ENCODE data around the gene FNTB.
A peak's percentile ranks its signal among the peaks of the same experiment; 100 is the strongest.

The FNTB gene, protein sequence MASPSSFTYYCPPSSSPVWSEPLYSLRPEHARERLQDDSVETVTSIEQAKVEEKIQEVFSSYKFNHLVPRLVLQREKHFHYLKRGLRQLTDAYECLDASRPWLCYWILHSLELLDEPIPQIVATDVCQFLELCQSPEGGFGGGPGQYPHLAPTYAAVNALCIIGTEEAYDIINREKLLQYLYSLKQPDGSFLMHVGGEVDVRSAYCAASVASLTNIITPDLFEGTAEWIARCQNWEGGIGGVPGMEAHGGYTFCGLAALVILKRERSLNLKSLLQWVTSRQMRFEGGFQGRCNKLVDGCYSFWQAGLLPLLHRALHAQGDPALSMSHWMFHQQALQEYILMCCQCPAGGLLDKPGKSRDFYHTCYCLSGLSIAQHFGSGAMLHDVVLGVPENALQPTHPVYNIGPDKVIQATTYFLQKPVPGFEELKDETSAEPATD

DNA sequence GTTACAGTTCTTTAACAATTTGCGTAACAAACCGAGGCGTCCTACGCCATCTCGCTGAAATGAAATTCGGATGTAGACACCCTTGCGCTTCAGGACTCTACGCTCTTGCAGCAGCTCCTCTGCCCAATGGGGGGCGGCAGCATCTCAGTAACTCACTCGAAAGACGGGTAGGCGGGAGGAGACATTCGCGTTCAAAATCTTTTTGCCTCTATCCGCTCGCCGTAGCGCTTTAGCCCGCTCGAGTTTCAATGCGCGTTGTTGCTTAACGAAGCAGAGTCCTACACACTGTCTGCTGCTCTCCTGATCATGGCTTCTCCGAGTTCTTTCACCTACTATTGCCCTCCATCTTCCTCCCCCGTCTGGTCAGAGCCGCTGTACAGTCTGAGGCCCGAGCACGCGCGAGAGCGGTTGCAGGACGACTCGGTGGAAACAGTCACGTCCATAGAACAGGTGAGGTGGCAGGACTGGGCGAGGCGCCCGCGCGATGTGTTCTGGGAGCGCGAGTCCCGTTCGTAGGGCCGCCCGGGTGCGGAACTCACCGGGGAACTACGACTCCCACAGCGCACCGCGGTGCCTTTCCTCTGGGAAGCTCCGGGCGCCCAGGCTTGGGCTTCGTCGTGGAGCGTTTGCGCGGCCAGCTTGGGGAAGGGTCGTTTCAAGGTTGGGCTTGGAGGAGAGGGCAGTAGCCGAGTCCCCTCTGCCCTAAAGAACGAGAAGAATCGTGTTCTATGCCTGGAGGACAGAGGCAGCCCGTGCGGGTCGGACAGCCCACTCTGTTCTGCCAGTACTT, at the start of gene FNTB:
Gene FNTB (plus strand): TSS at position 248 of the 790 bp plus-strand sequence. CDS start 59 bp downstream, at position 307.
- ATAC-seq, result peak; percentile 98 to 99

DNA sequence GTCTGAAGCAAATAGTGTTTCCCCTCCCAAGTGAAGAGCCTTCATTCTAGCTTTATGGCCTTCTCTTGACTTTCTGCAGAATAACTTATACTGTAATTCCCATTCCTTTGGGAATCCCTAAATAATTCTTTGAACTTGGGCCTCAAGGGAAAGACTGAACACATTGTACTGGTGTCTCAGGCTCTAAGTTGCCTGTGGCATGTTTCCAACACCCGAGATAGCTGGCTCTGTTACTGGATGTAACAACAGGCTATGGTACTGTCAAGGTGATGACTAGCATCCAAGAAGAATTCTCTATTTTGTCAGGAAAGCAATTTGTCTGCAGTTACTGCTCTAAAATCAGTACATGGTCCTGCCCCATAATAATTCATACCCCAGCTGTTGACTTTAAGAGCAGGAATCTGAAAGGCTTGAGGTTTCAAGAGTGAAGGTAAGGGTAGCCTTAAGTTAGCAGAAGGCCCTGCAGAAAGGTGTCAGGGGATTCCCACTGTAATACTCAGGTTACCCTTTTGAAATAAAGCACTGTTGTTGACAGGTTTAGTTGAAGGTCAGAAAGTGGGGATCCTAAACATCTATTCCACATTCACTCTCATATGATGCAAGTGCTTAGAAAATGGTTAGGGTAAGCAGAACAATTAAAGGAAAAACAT, 49.4 kb upstream of the FNTB start:
- ATAC-seq, result no peak

DNA sequence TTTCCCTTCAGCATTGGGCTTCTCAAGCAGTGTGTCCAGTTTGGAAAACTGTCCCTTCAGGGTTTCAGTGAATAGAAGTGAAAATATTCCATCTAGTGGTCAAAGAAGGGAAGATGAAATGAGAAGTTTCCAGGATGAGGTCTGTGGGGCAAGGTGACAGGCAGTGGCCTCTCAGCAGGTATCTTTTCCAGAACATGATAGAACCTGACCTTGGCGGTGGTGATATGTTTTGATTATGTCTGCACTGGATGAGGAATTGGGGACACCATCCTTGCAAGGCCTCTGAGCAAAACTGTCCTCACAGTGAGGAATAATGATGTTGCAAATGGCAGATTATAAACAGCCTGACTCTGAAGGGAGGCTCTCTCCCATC, 48.9 kb upstream of the FNTB start:
- no peak for ATAC-seq

DNA sequence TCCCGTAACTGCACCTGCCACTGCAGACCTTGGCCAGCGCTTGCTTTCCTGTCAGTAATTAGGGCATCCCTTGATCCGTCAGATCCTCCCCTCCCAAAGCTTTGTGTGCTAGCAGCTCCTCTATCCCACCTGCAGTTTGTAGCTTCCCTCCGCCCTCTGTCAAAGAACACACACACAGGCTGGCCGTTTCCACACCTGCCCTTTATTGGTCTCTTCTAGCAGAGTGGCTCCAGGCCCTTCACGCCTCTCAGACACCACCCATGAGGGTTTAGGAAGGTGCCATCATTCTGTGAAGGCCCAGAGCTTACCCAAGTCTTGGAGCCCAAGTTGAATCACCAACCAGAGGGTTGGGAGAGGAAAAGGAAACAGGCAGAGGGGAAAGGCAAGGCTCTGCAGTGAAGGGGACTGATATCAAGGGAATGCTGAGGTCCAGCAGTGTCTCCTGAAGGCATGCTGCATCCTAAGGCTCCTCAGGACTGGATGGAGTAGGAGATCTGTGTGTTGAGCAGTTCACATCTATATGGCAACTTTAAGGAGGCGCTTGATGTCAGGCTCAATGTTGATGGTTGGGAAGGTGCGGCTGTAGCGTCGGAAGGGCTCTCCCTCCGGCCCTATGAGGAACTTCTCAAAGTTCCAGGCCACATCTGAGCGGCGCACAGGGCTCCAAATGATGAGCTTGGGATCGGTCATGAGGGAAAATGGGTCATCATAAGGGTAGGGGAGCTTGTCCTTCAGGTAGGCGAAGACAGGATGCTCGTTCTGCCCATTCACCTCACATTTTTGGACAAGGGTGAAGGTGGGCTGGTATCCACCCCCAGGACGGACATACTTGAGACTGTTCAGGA, 47.5 kb upstream of the FNTB start:
- no peak for ATAC-seq

DNA sequence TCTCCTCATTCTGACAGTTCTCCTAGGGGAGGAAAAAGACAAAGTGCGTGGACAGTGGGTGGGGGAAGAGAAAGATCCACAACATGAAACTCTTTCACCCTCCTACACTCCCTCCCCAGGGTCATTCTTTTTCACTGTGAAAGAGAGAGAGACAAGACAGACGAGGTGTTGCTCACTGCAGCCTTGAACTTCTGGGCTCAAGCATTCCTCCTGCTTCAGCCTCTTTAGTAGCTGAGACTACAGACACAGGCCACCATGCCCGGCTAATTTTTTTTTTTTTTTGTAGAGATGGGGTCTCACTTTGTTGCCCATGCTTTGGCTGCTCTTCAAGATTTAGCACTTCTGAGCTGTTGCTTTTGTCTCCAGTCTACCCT, 46.9 kb upstream of the FNTB start:
- no peak for ATAC-seq

DNA sequence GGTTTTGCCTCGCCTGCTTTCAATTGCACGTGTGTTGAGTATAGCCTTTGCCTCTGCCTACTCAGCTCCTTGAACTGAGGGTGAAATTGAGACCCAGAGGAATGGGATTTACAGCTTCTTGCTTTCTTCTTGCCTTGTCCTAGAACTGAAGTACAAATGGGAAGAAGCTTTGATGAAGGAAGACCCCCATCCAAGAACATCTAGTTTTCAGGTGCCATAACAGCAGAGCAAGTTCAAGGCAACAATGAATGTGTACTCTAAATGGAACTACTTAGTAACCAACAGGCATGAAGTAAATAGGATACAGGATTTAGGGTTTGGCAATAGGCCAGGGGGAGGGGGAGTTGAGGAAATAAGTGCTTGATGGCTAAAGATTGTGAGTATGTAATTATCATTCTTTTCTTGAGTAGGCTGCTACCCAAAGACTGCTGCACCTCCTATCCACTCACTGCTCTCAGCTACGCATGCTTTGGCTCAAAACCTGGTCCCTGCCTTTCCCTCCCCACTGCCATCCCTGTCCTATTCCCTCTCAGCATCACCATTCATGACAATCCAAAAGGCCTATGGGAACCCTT, 46.3 kb upstream of the FNTB start:
- no peak for ATAC-seq

DNA sequence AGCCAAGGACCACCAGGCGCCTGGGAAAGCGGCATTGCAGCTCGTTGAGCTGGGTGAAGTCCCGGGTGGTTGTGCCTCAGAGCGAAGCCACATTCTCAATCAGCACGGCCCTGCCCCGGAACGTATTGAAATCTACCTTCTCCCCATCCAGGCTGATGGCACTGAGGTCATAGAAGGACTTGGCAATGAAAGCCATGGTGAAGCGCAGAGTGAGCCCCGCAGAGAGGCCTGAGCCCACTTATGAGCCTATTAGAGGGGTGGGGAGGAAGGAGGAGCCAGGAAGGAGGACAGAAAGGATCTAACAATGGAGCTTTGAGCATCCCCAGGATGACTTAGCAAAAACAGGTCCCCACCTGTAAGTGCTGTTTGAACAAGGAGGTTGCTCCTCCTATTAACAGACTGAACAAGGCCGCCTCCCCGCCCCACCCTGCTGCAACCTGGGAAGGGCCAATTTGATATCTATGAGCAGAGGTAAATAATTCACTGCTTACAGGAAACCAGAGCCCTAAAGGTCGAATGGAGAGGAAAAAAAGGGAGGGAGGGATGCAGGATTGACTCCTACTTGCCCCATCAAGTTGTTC, 44.1 kb upstream of the FNTB start, which contains the start of gene GPX2:
Gene GPX2 (minus strand): TSS at position 215 of the 581 bp plus-strand sequence. CDS start 19 bp downstream, at position 196.
- no peak for ATAC-seq

DNA sequence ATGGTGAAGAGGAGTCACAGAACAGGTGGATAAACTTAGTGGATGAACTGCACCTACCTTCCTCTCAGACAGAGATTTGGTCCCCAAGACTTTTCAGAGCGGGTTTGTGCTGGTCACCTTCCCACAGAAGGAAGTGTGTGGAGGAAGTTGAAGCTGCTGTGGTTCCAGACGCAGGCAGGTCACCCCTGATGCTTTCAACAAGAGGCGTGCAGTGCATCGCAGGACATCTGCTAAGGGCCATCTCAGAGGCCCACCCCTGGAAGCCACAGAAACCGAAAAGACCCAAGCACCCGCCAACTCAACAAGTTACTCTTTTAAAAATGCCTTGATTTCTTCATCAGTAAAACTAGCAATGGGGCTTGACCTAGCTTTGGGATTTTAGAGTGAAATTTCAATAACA, 43.1 kb upstream of the FNTB start:
- no peak for ATAC-seq

DNA sequence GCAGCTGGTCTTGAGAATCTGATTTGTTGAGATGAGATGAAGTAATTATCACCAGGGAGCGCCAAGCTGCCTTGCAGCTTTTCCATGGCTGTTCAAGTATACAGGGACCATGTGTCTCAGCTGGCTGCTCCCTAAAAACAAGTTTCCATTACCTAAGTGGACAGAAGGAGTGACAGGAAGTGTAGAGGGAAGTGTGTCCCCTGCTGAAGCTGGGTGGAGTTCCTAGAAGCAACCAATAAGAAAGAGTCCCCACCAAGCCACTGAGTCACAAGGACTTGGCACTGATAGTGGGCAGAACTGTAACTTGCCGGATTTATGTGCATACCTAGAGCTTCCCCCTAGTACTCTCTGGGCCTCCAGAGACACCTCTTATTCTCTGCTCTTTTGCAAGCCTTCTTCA, 42.7 kb upstream of the FNTB start:
- ATAC-seq, result no peak

DNA sequence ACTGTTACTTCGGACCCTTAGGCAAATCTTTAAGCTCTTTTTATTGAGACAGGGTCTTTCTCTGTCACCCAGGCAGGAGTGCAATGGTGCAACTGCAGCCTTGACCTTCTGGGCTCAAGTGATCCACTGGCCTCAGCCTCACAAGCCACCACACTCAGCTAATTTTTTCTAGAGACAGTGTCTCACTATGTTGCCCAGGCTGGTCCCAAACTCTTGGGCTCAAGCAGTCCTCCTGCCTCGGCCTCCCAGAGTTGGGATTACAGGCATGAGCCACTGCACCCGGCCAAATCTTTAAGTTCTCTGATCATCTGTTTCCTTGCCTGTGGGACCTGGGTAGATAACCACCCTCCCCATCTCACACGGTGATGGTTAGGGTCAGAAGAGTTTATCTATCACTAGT, 41.8 kb upstream of the FNTB start:
- ATAC-seq, result no peak

DNA sequence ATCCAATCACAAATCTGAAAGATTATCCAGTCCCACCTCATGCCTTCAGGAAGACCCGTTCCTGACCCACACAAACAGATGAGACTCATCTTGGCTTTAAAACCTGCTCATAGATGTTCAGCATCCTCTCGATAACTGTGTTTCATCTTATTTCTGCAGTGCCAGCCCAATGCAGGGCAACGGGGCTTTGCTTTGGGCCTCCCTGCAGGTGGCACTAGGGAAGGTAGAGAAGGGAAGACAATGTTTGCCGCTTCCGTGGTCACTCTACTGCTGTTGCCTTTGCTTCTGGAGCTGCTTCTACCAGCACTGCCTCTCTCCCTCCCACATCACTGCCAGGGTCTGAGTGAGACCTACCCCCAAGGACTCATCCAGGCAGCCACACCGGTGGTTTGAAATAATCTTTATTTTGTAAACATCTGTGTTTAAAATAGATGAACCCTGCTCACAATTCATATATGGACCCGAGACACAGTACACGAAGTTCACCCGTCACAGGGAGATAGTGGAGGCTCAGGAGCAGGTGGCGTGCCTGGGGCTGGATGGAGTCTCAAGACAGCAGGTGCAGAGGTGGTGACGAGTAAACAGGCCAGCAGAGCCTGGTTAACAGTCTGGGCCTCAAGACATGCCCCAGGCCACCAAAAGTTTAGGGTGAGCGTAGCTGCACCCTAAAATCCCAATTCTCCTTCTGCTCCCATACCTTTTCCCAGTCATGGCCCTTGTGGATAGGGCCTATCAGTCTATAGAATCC, 41.1 kb upstream of the FNTB start:
- ATAC-seq, result no peak

DNA sequence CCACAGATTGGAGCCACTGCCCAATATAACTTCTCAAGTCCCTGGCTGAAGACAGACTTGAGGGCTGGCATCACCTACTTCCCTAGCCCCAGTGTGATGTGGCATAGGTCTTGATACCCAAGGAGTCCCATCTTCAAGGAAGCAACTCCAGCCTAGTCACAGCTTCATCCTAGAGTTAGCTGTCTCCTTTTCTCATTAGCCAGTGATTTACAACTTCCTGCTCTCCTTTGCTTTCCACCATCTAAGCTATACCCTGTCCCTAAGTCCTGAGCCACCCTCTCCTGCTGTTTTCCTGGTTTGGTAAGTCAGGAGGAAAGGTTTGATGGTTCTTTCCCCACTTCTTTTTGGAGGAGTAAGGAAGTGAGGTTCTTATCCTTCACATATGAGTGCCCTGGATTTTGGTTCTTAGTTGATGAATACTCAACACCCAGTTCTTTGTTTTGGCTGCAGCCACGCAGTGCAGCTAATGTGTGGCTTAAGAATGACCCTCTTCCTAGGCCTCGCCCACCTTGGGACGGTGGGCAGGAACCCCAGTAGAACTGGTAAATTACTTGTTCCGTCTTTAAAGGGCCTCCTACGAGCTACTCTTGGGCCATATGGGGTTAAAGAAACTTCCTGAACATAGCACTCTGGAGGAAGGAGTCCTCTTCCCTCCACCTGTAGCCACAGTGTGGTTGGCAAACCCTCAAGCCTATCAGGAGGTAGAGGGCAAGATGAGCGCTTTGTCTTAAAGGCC, 40.2 kb upstream of the FNTB start:
- ATAC-seq, result no peak

DNA sequence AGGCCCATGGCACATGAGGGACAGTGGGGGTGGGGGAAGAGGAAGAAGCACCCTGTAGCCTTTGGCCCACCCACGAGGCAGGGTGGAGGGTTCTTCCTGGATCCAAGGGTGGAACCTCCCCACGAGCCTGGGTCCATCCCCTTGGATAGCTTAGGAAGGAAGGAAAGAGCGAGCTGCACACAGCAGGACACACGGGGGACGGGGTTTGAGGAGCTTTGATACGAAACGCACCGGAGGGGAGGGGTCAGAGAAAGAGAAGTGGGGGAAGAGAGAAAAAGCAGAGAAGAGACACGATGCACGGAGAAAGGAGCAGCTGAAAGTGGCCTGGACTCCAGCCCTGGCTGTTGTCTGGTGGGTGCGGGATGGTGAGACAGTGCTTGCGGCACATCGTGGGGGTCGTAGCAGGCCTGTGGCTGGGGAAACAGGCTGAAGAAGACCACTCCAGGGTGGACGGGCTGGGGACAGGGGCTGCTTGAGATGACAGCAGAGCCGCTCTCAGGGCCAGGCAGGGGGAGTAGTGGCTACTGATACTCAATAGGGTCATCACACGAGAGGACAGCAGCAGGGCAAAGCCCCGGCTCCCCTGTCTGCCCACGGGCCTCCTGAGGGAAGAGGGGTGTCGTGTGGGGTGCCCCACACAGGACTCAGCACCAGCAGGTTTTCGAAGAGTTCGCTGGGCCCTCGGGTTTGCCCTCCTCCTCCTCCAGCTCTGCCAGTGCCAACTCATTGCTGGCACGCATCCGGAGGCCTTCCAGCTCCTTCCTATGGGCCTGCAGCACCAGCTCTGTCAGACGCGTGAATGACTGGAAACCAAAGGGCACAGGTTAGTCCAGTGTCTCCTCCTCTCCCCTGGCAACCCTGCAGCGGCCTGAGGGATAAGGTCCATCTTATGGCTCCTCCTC, 38.7 kb upstream of the FNTB start:
- no peak for ATAC-seq

DNA sequence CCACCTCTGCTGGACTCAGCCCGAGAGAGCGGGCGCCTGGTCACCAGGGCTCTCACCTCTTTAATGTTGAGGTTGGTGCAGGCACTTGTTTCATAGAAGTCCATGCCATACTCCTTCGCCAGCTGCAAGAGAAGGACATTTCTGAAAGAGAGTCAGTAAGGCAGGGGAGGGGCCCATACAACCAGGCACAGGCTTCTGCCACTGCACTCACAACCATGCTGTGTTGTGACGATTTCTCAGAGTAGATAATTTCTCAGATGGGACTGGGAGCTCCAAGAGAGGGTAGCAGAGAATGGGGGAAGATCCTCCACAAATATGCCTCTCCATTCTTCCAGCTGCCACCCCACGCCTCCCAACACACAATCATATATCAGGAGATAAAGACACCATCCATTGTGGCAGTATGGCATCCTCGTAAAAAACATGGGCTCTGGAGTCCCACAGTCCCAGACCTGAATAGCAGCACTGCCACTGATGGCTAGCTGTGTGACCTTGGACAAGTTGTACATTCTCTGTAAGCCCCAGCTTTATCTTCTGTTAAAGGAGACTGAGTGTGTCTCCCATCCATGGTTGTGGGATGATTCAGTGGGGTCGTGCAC, 38.0 kb upstream of the FNTB start:
- no peak for ATAC-seq

DNA sequence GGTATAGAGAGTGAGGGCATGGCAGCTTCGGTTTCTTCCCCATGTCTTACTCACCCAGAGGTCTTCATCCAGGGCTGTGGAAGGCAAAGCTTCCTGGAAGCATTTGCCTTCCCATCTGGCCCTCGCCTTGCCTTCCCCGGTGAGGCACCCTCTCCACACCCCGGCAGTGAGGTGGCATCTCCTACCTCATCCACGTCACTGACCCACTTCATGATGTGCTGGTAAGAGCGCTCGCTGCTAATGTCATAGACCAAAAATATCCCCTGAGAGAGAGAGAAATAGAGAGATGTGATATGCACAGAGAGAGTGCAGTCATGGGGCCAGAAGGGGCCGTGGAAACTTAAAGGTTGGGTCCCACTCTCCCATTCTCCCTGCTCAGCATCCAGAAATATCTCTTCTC, 35.8 kb upstream of the FNTB start:
- no peak for ATAC-seq

DNA sequence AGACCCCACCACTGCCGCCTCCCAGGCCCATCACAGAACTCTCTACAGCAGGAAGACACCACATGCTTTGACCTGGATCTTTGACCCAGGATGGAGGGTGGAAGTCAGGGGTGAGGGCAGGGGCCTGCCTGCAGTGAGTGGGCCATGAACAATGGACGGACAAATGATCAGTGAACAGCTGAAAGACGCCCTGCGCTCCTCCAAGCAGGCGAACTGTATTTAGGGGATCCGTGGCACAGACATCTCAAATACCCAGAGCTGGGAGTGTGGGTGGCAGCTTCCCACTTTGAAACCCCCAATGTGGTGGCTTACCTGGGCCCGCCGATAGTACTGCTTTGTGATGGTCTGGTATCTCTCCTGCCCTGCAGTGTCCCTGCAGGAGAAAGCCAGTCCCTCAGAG, 35.4 kb upstream of the FNTB start:
- ATAC-seq, result no peak

DNA sequence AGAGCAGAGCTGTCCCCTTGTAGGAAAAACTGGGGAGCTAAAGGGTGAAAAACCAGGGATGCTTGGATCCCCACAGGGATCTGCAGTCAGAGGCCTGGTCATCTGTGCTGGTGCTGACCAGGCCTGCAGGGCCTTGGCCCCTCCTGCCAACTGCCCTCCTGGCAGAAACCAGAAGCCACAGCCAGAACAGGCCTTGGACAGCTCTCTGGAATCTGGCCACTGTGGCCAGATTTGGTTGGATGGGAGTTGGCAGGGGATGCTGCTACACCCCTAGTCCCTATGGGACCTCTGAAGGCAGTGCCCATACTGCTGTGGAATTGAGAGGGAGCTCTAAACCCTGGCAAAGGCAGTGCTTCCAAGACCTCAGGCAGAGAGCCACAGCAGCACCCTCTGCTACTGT, 35.0 kb upstream of the FNTB start:
- no peak for ATAC-seq

DNA sequence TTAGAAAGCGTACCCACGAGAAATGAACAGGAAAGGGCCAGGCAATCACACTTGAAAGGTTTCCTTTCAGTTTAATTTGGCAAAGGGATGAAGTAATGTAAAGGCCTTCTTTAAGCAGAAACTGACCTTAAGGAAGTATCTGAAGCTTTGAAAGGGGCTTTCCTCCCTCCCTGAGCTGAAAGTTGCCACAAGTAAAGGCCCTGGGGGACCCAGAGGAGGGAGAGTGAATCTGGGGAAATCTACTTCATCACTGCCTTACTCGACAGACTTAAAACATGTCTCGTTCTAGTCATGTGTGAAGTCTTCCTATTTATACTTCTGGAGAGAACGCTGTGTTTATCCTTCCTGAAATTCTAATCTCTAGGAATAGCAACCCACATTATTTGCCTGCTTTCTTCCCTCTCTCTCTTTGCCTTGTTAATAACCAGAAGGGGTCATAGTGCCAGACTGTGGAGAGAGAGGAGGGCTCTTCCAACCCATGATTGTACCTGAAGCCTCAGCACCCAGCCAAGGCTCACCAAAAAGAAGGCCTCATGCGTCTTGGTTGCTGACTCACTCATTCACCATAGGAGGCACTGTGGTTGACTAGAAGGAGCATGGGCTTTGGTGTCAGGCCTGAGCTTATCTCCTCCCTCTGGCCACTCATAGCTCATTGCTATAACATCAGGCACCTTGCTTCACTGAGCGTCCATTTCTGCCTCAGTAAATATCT, 33.9 kb upstream of the FNTB start:
- ATAC-seq, result peak in 1 of 2 donors; percentile 65

Data from activated CD4-positive, CD25-positive, alpha-beta regulatory T cell treated with anti-CD3 and anti-CD28 coated beads, Interleukin-2, amount 50 U/mL, for 24 hours (primary cell).